ENCODE measurements around the gene GPR153. TPM values are rescaled to one million over a fixed set of nuclear protein-coding genes. Genes with fewer than 3 reads are reported as not detected.
"Not testable (repeated sequence)": the region's sequence is repeated elsewhere in the genome, so short reads cannot be mapped to it uniquely, and the experiment has no call there.

GPR153 gene
- 1.7 and 3.0 TPM in 2 replicates for total RNA-seq

GRCh38 chr1:6260961-6261614 is at the start of gene GPR153:
TSS of gene GPR153 (minus strand) at chr1:6261098. CDS start at chr1:6254905, 6,193 bp downstream.
- DNase-seq (ENCODE audit: low read depth in 2 of 2): peak; percentile 52 to 57

DNA sequence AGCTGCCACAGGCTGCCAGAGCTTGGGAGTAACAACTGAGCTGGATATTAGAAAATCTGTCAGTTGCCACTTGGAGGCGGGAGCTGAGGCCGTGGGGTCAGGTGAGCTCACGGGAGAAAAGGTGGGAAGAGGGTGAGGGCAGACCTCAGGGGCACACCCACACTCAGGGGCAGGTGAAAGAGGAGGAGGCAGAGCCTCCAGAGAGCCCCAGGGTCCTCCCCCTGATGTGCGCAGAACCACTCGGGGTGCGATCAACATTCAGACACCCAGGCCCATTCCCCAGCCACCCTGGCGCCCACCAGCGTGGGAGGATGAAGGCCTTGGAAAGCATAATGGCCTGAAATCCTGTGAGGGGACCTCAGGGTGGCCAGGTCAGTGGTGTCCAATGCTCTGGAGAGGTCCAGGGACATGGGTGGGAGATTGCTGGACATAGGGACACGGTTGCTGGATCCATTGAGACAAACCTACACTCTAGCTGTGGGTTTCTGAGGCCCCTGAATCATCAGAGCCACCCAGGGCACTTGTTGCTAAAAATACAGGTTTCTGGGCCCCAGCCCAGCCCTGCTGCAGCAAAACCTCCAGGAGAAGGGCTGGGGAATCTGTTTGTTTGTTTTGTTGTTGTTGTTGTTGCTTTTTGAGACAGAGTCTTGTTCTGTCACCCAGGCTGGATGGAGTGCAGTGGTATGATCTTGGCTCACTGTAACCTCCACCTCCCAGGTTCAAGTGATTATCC is 49.4 kb upstream of the GPR153 start:
- no peak for DNase-seq (ENCODE audit: low read depth in 2 of 2)

DNA sequence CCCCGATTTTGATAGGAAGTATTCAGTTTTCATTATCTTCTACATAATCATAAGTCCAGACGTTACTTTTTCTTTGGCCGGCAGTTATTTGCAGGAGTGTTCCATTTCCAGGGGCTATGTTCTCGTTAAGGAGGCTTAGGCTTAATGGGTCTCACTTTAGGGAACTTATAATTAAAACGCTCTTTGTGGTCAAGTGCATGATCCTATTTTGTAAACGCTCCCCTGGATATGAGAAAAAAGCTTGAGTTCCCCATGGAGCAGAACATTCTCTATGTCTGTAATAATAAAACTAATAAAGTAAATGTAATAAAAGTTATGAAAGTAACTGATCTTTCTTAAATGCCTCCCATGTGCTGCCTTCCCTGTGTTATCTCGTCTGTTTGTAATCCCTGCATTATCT is 48.7 kb upstream of the GPR153 start:
- no peak for DNase-seq (ENCODE audit: low read depth in 2 of 2)

GRCh38 chr1:6308449-6308848 is 47.6 kb upstream of the GPR153 start:
- no peak for DNase-seq (ENCODE audit: low read depth in 2 of 2)

DNA sequence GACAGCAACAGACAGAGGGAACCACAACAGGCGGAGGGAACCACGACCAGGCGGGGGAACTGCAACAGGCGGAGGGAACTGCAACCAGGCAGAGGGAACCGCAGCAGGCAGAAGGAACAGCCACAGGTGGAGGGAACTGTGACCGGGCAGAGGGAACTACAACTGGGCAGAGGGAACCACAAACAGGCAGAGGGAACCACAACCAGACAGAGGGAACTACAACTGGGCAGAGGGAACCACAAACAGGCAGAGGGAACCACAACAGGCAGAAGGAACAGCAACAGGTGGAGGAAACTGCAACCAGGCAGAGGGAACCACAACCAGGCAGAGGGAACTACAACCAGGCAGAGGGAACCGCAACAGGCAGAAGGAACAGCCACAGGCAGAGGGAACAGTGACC is 46.8 kb upstream of the GPR153 start:
- DNase-seq (ENCODE audit: low read depth in 2 of 2): not testable (repeated sequence)

DNA sequence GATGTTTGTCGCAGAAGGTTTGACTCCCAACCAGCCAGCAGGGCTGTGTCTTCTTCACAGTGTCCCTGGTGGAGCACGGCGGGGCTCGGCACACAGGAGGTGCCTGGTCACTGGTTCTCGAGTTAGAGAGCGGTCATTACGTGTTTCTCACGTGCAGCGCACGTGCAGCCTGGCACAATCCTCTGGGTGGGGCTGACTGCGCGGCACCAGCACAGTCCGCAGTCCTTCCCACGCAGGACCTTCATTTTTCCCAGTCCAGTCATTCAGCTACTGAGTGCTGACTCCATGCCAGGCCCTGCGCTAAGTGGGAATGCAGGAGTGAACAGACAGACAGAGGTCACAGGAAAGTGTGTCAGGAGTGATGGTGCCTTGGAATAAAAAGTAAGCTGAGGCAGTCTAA is 46.2 kb upstream of the GPR153 start:
- no peak for DNase-seq (ENCODE audit: low read depth in 2 of 2)

DNA sequence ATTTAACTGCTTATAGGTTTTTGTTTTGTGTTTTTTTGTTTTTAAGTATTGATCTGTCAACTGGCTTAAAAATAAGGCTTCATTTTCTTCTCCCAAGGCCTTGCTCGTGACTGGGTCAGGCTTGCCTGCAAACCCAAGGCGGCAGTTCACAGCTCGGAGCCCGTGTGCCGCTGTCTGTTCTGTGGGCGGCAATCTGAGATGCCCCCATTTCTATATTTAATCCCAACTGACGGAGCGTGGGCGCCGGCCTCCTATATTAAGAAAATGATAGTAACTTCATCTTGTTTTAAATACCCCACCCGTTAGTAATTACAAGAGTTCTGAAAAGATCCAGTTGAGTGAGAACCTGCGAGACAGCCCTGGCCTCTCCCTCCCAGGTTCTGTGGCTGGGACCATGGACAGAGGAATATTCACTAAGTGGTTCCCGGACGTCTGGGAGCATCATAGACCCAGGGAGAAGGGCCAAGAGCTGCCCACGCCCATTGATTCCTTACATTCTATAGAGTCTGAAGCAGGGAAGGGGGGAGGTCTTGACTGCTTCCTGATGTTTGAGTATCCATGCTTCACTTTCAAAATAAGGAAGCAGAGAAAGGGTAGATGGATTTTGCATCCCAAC is 42.6 kb upstream of the GPR153 start:
- DNase-seq (ENCODE audit: low read depth in 2 of 2): no peak

GRCh38 chr1:6302568-6302967 is 41.7 kb upstream of the GPR153 start:
- DNase-seq (ENCODE audit: low read depth in 2 of 2): peak; percentile 59 to 65

- DNase-seq (ENCODE audit: low read depth in 2 of 2): peak in 1 of 2 donors; percentile 55
Measured at GRCh38 chr1:6301526-6301925, 40.6 kb upstream of the GPR153 start.

DNA sequence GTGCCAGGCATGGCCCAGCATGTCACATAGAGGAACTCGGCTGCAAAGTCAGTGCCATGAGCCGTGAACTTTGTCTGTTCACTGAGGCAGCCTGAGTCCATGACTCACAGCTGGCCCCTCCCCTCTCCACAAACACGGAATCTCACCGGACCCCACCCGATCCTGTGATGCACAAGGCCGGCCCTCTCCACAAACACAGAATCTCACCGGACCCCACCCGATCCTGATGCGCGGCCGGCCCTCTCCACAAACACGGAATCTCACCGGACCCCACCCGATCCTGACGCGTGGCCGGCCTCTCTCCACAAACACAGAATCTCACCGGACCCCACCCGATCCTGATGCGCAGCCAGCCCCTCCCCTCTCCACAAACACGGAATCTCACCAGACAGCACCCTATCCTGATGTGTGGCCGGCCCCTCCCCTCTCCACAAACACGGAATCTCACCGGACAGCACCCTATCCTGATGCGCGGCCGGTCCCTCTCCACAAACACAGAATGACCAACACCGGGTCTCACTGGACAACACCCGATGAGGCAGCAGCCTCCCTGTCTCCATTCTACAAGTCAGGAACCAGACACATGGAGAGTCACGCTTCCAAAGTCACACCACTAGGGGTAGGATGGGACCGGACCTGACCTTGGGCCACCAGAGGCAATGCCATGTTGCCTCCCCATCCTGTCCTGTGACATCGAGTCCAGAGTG is 39.6 kb upstream of the GPR153 start:
- peak; percentile 23 to 40 for DNase-seq (ENCODE audit: low read depth in 2 of 2)

DNA sequence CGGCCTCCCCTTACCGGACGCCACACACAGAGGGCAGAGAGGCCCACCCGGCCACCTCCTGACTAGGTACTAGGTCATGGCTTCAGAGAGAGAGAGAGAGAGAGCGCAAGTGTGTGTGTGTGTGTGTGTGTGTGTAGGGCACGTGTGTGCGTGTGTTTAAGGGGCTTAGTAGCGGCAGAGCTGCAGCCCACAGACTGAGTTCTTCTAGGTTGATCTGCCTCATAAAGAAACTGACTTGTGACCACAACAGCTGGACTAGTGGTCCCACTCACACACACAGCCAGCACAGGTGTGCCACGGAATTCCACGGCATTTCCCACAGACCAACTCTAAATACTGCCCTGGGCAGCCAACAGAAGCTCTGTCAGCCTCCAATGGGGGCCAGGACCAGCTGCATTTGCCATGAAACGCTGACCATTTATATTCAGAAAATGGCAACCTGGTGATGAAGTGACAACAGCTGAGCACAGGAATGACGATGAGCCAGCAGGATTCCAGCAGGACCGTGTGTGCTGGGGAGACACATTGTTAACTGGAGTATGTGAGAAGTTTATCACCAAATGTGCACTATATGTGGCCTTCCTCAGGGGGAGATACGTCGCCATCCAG is 38.8 kb upstream of the GPR153 start:
- DNase-seq (ENCODE audit: low read depth in 2 of 2): no peak

DNA sequence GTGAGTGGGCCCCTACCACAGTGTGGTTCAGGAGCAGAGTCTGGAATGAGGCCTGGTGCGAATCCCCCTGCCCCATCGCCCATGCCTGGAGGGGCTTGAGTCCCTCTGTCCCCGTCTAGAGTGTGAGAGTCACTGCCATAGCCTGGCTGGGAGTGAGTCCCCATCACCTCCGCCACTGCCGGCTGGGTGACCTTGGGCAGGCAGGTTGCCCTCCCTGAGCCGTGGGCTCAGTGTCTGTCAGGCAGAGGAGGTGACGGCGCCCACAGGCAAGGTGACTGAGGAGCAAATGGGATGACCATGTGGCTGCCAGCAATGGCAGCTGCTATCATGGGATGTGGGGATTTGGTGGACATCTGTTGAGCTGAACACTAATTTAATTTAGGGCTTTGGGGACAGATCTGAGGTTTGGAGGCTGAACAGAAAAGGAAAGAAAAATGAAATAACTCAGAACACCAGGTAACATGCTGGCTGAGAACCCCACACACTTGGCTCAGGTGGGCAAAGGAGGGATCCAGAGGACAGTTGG is 38.1 kb upstream of the GPR153 start:
- no peak for DNase-seq (ENCODE audit: low read depth in 2 of 2)

- DNase-seq (ENCODE audit: low read depth in 2 of 2): no peak
Measured at GRCh38 chr1:6298530-6298929, 37.6 kb upstream of the GPR153 start.

- DNase-seq (ENCODE audit: low read depth in 2 of 2): no peak
Measured at GRCh38 chr1:6295910-6296309, 35.0 kb upstream of the GPR153 start.

GRCh38 chr1:6294890-6295556 is 34.1 kb upstream of the GPR153 start:
- DNase-seq (ENCODE audit: low read depth in 2 of 2): peak in 1 of 2 donors; percentile 35

DNA sequence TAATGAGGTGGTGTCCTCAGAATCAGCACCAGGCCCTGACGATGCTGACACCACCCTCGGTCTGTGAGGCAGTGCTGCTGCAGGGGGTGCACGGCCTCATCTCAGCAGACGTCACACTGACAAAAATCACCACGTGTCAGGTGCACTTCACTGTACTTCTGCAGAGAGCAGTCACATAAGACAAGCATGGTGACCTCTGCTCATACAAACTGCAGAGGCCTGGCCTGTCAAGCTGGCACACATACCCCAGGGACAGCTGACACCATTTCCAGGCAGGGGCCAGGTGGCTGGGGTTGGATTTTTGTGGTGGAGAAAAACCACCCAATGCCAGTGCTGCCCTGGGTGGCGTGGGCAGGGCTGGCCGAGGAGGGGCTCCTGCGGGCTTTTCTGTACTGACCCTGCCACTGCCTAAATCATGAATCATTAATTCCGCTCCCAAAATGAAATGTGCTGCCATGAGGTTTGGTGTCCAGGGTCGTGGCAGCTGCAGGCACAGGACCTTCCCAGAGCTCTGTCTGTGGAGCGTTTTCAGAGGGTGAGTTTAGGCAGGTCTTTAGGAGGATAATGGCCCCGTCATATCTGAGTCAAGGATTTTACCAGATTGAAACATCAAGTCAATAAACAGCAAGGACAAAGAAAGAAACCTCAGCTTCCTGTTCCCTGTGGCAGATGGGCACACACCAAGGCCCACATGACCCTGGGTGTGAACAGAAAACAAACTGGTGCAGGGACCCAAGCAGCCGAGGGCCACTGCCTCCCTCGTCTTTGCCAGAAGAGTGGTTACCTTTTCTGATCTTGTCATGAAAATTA is 33.4 kb upstream of the GPR153 start:
- DNase-seq (ENCODE audit: low read depth in 2 of 2): no peak

DNA sequence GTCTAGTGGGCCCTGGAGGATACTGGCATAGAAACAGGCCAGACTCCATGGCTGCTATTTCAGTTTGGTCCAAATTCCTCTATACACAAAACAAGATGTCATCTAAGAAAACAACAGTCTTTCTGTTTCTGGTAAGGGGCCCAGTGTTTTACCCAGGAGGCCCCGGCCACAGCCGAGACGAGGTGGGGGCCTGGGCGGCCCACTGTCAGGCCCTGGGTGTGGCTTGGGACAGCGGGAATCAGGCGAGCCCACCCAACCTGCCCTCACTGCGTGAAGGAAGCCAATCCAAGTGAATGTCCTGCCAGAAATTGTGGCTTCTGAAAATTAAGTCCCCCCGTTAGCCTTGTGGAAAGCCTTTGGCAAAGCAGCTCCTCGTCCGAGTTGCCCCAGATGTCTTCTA is 31.2 kb upstream of the GPR153 start:
- DNase-seq (ENCODE audit: low read depth in 2 of 2): no peak

- no peak for DNase-seq (ENCODE audit: low read depth in 2 of 2)
Measured at GRCh38 chr1:6288665-6289064, 27.8 kb upstream of the GPR153 start.

- DNase-seq (ENCODE audit: low read depth in 2 of 2): no peak
Measured at GRCh38 chr1:6288026-6288425, 27.1 kb upstream of the GPR153 start.

GRCh38 chr1:6287431-6287886 is 26.6 kb upstream of the GPR153 start:
- peak in 1 of 2 donors; percentile 20 for DNase-seq (ENCODE audit: low read depth in 2 of 2)

Measured in lung microvascular endothelial cell (primary cell).